Subcutaneous adipose tissue (tissue), 4 donors: ENCODE results near the gene KLHL21. TPM values are rescaled to one million over a fixed set of nuclear protein-coding genes. Genes with fewer than 3 reads are reported as not detected.

ENCODE experiments used
- total RNA-seq, 4 donors: library from RNA; depleted of rRNA; stranded (reverse); fragments of >200 nt; gene quantifications; one replicate each; pipeline ENCODE4 v1.1.0, GENCODE V29; 2016
- TF ChIP-seq, protein P1 (sequence below): fragments of 450-650 bp; IDR thresholded peaks from one replicate; pipeline ENCODE4 v1.5.1; 2016; ENCODE audit warnings: low read depth, mild to moderate bottlenecking, control low read depth, antibody characterized with exemption, moderate library complexity

KLHL21 gene
- total RNA-seq, 4 donors from 2014 or later = 21.2 to 123 (median 47.2) TPM

- TF ChIP-seq, protein P1, sequence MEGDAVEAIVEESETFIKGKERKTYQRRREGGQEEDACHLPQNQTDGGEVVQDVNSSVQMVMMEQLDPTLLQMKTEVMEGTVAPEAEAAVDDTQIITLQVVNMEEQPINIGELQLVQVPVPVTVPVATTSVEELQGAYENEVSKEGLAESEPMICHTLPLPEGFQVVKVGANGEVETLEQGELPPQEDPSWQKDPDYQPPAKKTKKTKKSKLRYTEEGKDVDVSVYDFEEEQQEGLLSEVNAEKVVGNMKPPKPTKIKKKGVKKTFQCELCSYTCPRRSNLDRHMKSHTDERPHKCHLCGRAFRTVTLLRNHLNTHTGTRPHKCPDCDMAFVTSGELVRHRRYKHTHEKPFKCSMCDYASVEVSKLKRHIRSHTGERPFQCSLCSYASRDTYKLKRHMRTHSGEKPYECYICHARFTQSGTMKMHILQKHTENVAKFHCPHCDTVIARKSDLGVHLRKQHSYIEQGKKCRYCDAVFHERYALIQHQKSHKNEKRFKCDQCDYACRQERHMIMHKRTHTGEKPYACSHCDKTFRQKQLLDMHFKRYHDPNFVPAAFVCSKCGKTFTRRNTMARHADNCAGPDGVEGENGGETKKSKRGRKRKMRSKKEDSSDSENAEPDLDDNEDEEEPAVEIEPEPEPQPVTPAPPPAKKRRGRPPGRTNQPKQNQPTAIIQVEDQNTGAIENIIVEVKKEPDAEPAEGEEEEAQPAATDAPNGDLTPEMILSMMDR = no peak
Observed at GRCh38 chr1:6581561-6582305, 20.9 kb downstream of the KLHL21 start.

- TF ChIP-seq, protein P1 = no peak
Observed at GRCh38 chr1:6580593-6581409, 21.9 kb downstream of the KLHL21 start.

GRCh38 chr1:6580119-6580592 lies 22.5 kb downstream of the KLHL21 start:
- TF ChIP-seq, protein P1 = no peak

DNA sequence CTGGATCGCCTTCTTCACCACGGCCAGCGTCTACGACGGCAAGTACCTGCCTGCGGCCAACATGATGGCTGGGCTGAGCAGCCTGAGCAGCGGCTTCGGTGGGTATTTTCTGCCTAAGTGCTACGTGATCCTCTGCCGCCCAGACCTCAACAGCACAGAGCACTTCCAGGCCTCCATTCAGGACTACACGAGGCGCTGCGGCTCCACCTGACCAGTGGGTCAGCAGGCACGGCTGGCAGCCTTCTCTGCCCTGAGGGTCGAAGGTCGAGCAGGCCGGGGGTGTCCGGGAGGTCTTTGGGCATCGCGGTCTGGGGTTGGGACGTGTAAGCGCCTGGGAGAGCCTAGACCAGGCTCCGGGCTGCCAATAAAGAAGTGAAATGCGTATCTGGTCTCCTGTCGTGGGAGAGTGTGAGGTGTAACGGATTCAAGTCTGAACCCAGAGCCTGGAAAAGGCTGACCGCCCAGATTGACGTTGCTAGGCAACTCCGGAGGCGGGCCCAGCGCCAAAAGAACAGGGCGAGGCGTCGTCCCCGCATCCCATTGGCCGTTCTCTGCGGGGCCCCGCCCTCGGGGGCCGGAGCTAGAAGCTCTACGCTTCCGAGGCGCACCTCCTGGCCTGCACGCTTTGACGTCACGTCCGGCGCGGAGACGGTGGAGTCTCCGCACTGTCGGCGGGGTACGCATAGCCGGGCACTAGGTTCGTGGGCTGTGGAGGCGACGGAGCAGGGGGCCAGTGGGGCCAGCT lies 23.1 kb downstream of the KLHL21 start, which contains the start of gene ZBTB48:
TSS of gene ZBTB48 (plus strand) at position 621 of the 745 bp plus-strand sequence. CDS start 616 bp downstream, outside the sequence.
- TF ChIP-seq, protein P1 = no peak

DNA sequence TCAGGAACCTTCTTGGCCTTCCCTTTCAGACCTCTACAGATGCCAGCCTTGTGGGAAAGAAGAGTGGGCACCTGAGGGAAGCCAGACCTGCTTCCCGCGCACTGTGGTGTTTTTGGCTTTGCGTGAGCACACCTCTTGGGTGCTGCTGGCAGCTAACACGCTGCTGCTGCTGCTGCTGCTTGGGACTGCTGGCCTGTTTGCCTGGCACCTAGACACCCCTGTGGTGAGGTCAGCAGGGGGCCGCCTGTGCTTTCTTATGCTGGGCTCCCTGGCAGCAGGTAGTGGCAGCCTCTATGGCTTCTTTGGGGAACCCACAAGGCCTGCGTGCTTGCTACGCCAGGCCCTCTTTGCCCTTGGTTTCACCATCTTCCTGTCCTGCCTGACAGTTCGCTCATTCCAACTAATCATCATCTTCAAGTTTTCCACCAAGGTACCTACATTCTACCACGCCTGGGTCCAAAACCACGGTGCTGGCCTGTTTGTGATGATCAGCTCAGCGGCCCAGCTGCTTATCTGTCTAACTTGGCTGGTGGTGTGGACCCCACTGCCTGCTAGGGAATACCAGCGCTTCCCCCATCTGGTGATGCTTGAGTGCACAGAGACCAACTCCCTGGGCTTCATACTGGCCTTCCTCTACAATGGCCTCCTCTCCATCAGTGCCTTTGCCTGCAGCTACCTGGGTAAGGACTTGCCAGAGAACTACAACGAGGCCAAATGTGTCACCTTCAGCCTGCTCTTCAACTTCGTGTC lies 23.9 kb downstream of the KLHL21 start:
- TF ChIP-seq, protein P1 = no peak

DNA sequence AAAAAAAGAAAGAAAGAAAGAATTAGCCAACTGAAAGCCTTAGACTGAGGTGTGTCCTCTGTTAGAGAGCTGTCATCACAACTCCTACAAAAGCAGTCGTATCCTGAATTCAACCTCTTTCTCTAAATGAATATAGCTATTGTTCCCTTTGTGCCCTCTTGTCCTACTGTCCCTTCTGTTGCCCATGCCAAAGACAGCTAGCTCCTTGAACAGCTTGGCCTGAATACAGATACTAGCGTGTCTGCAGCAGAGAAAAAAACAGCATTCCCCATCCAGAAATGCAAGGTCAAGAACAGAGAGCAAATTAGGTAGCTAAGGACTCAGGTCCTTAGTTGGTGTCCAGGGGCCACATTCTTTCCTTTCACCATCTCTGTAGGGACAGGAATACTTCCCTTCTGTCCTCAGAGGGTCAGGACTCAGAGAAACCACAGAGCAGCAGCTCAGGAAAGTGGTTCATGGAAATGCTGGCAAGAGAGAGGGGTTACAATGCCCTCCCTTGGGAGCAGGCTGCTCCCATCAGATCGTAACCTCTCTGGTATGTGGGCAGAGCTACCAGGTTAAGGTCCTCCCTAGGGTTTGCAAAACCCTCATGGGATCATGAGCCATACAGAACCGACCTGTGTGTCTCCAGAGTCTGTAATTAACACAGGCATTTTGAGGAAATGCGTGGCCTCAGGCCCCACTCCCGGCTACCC lies 24.7 kb downstream of the KLHL21 start:
- TF ChIP-seq, protein P1 = no peak
